ENCODE data around the gene SPSB4. TPM values are rescaled to one million over a fixed set of nuclear protein-coding genes. Genes with fewer than 3 reads are reported as not detected.
"Not testable (repeated sequence)": the region's sequence is repeated elsewhere in the genome, so short reads cannot be mapped to it uniquely, and the experiment has no call there.

Gene SPSB4
- under 0.01 TPM in 2 replicates for total RNA-seq

DNA sequence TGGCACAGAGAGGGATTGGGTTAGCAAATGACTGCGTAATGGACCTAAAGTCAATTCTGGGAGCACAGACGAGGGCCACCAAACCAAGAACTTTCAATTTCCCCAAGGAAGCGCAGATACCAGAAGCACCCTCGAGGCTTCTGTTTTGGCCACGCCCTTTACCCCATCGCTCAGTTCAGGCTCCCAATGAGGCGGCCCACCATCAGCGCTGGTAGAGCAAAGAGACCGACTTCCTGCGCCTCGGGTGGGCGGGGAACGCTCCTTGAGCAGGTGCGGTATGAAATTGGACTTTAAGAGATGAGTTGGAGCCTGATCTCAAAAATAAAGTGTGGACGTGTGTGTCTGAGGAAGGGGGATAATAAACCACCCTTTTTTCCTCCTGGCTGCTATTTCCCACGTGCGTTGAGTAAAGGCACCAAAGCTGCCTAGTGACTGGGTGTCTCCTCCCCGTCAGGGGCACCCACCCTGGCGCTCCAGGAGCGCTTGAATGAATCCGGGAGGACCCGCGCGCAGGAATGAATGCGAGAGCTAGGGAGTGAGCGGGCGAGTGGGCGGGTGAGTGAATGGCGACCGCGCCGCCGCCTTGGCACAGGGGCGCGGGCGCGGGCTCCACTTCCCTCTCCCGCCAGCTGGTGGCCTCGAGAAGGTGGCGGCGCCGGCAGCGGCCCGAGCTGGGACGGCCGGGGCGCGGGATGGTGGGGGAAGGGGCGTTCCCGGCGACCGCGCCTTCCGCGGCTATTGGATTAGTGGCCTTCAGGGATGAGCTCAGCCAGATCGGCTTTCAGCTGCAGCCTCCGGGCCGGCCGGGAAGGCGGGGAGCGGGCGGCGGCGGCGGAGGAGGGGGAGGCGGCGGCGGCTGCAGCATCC, at the start of gene SPSB4:
Gene SPSB4, plus strand, starts transcription at position 772 of the 867 bp plus-strand sequence. CDS start 14,758 bp downstream, outside the sequence.
- peak in 1 of 2 donors; percentile 46 for DNase-seq (ENCODE audit: low read depth in 2 of 2)

- DNase-seq (ENCODE audit: low read depth in 2 of 2) = no peak
These were observed 44.8 kb upstream of the SPSB4 start for GRCh38 chr3:141006344-141006743.

DNA sequence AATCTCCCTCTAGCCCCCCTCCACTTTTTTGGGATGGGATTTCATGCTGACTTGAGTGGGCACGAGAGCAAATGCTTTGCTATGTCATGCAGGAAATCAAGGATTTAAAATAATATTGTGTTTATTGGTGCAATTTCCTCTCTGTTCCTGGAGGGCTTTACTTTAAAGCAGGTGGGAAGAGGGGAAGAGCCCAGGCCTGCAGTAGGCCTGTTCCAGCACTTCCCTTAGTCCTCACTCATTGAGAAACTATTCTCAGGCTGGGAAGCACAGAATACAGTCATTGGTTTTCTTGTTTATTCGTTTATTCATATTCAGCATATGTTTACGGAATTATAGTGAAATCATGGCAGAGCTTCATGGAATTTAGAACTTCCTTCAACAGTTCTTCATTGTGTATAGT, 41.7 kb upstream of the SPSB4 start:
- no peak for DNase-seq (ENCODE audit: low read depth in 2 of 2)

DNA sequence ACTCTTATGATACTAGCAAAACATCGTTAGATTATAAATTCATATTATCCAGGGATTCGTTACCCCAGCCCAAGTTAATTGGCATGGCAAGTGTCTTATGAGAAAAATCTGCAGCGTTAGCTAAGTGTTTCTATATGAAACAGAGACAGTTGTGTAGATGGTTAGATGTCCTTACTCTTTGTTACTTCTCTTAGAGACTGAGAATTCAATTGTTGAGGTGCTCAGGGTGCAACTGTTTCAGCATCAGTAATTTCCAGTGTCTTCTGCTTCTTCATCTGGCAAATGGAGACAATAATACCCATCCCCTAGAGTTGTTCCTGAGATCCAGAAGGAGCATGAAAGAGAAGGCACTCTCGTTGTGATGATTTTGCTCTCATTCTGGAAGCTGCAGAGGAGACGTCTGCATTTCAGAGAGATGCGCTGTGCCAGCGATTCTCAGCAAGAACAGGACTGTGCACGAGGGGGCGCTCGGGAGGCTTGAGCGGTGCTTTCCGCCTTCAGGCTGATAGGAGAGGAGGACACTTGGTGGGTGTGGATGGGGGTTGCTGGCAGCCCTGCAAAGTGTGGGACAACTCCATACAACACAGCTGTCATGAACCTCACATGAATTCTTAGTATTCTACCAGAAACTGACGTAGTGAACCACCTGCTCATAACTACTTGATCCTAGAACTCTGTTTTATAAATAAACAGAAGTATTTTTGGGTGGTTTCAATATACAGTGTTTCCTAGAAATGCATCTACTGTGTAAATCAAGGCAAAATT, 39.7 kb upstream of the SPSB4 start:
- DNase-seq (ENCODE audit: low read depth in 2 of 2) = peak; percentile 40 to 68

DNA sequence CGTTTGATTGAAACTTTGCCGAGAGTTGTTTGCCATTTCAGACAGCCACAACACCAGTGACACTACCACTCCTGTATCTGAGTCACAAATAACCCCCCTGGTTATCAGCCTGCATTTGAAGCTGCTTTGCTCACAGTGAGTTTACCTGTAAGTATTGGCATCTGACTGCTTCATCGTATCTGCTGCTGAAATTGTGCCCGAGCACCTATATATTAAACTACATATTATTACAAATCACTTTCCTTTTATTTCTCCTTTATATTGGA, 39.2 kb upstream of the SPSB4 start:
- DNase-seq (ENCODE audit: low read depth in 2 of 2) = no peak

DNA sequence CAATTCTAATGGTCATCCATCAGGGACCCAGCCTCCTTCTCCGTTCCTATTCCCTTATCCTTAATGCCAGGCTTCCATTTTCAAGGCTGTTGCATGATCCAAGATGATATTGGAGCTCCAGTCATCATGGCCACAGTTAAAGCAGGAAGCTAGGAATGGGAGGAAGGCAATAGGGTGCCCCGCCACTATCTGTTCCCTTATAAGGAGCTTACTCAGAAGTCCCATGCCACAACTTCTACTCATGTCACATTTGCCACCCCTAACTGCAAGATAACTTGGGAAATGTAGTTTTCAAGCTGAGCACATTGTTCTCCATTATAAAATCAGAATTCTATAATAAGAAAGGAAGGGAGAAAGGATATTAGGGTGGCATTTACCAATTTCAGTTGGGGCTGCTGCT, 38.6 kb upstream of the SPSB4 start:
- no peak for DNase-seq (ENCODE audit: low read depth in 2 of 2)

DNA sequence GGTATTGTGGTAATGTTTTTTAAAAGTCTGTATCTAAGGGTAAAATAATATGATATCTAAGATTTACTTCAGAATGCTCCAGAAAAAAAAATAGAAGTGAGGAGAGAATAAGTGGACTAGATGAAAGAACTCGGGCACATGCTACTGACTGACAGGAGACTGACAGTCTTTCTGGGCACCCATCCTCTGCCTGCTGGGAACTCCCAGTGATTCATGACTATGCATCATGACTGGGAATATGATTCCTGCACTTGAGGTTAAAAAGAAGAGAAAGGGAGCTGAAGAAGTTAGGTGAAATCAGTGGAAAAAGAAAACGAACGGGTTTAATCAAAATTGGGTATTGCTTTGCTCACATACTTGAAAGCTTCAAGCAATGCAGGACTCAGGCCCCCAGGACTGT, 35.7 kb upstream of the SPSB4 start:
- no peak for DNase-seq (ENCODE audit: low read depth in 2 of 2)

DNA sequence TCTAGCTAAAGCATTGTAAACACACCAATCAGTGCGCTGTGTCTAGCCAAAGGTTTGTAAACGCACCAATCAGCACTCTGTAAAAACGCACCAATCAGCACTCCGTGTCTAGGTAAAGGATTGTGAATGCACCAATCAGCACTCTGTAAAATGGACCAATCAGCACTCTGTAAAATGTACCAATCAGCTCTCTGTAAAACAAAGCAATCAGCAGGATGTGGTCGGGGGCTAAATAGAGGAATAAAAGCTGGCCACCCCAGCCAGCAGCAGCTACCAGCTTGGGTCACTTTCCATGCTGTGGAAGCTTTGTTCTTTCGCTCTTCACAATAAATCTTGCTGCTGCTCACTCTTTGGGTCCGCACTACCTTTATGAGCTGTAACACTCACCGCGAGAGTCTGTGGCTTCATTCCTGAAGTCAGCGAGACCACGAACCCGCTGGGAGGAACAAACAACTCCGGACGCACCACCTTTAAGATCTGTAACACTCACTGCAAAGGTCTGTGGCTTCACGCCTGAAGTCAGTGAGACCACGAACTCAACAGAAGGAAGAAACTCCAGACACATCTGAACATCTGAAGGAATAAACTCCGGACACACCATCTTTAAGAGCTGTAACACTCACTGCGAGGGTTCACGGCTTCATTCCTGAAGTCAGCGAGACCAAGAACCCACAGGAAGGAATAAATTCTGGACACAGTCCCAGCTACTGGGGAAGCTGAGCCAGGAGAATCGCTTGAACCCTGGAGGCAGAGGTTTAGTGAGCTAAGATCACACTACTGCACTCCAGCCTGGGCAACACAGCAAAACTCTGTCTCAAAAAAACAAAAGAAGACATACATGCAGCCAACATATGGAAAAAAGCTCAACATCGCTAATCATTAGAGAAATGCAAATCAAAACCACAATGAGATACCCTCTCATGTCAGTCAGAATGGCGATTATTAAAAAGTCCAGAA, 33.5 kb upstream of the SPSB4 start:
- not testable (repeated sequence) for DNase-seq (ENCODE audit: low read depth in 2 of 2)

GRCh38 chr3:141019244-141019643, 31.9 kb upstream of the SPSB4 start:
- no peak for DNase-seq (ENCODE audit: low read depth in 2 of 2)

DNA sequence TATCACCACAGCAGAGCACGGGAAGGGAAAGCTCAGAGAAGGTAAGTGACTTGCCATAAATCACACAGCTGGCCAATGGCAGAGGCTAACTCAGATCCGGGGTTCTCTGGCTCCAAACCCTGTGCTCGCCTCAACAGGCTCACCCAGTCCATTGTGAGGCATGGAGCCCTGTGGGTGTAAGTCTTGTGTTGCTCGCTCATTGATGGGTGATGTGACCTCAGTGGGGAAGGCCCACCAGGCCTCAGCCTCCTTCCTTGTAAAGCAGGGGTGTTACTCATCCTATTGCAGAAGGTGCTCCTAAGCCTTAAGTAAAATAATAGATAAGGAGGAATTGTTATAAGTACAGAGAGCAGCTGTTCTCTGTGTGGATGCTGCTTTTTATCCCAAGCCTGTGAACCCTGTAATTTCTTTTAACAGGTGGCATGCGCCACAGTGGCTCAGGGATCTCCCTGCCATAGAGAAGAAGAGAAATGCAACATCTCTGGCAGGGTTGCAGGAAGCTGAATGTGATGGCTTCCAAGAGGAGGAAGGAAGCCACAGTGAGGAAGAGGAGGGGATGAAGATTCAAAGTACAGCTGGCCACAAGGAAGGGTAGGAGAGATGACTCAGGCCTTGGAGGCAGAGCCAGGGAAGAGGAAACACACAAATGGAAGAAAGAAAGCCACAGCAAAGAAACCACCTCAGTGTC, 30.9 kb upstream of the SPSB4 start:
- DNase-seq (ENCODE audit: low read depth in 2 of 2) = no peak

DNA sequence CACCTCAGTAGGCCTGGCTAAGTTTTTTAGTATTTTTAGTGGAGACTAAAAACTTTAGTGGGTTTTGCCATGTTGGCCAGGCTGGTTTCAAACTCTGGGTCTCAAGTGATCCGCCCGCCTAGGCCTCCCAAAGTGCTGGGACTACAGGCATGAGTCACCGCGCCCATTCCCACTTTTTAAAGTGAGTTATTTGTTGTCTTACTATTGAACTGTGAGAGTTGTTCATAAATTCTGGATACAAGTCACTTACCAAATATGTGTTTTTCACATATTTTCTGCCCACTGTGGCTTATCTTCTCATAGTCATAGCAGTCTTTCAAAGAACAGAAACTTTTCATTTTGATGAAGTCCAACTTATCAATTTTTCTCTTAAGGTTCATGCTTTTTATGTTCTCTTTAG, 29.9 kb upstream of the SPSB4 start:
- DNase-seq (ENCODE audit: low read depth in 2 of 2) = no peak

DNA sequence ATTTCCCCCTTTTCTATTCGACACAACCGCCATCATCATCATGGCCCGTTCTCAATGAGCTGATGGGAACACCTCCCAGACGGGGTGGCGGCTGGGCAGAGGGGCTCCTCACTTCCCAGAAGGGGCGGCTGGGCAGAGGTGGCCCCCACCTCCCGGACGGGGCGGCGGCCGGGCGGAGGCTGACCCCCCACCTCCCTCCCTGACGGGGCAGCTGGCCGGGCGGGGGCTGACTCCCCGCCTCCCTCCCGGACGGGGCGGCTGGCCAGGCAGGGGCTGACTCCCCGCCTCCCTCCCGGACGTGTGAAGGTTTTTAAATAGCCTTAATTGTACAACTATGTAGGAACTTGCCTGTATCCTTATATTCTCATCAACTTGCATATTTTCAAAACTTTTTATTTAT, 20.9 kb upstream of the SPSB4 start:
- DNase-seq (ENCODE audit: low read depth in 2 of 2) = no peak

DNA sequence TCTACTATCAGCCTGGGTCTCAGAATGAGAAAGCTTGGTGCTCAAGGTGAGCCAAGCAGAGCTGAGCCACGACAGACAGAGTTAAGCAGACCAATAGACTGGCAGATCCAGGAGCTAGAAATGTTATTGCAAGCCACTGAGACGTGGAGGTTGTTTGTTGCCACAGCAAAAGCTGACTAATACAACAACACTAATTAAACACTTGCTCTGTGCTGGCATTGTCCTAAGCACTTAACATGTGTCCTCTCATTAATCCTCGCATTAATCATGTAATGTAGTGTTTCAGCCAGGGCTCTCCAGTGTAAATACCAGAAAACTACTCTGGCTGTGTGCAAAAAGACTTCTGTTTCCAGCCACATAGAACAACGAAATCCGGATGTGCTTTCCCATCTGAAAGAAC, 11.6 kb upstream of the SPSB4 start:
- no peak for DNase-seq (ENCODE audit: low read depth in 2 of 2)

- no peak for DNase-seq (ENCODE audit: low read depth in 2 of 2)
These were observed 6.2 kb upstream of the SPSB4 start for GRCh38 chr3:141044695-141045641.

- DNase-seq (ENCODE audit: low read depth in 2 of 2) = no peak
These were observed 5.3 kb upstream of the SPSB4 start for GRCh38 chr3:141045849-141046248.

GRCh38 chr3:141047168-141047567, 4.0 kb upstream of the SPSB4 start:
- DNase-seq (ENCODE audit: low read depth in 2 of 2) = no peak

GRCh38 chr3:141049681-141050080, 1.5 kb upstream of the SPSB4 start:
- DNase-seq (ENCODE audit: low read depth in 2 of 2) = no peak

DNA sequence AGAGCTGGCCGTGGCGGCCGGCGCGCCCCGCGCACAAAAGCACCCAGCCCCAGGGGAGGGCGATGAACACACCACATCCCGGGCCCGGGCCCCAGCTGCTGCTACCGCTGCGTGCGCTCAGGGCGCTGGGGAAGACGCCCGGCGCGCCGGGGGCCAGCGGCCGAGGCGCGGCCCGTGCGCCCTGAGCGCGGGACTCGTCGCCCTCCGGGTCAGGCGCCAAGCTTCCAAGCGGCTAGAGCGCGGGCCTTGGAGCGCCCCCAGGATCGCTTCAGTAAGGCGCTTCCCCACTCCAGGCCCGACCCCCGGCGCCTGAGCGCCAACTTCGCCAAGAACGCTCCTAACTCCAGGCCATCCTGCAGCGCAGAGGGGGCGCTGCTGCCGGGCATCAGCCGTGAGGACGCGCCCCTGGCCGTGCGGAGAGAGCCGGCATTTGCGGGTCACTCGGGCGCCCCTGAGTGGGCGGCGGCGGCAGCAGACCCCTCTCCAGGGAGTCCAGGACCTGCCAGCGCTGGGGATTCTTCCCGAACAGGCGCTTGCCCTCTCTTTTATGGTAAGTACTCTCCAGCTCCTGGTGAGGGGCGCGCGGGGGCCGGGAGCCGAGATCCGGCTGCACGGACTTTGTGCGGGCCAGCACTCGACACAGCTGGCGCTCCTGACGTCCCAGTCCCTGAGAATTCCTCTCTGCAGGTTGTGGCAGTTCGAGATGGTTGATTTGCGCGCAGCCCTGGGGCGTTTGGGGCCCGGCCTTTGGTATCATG, 475 bp downstream of the SPSB4 start:
- peak in 1 of 2 donors; percentile 19 for DNase-seq (ENCODE audit: low read depth in 2 of 2)

All from dermis microvascular lymphatic vessel endothelial cell (primary cell).